Neural progenitor cell (in vitro differentiated cells): ENCODE data around the gene ATP11C. TPM values are rescaled to one million over a fixed set of nuclear protein-coding genes. Genes with fewer than 3 reads are reported as not detected.
"Not testable (repeated sequence)": the region's sequence is repeated elsewhere in the genome, so short reads cannot be mapped to it uniquely, and the experiment has no call there.

ENCODE experiments used
- DNase-seq: peaks from one replicate; pipeline ENCODE4 v3.0.0-alpha.2; 2016; ENCODE audit warnings: low spot score
- H2AFZ ChIP-seq: fragments of 200-600 bp; sonication (generic); replicated peaks from 2 replicates; pipeline ENCODE4 v1.6.1; 2016; ENCODE audit warnings: antibody characterized with exemption
- H3F3A ChIP-seq: fragments of 200-600 bp; sonication (generic); 2 replicates; pipeline ENCODE4 v1.6.1; 2016; ENCODE audit warnings: antibody characterized with exemption, low read depth
- H3K27ac ChIP-seq: fragments of 200-600 bp; sonication (generic); 2 replicates; pipeline ENCODE4 v1.5.1; 2016; ENCODE audit warnings: mild to moderate bottlenecking
- H3K27me3 ChIP-seq: fragments of 200-600 bp; sonication (generic); 2 replicates; pipeline ENCODE4 v1.6.1; 2016; ENCODE audit warnings: mild to moderate bottlenecking, moderate library complexity
- H3K36me3 ChIP-seq: fragments of 200-600 bp; sonication (generic); 2 replicates; pipeline ENCODE4 v1.5.1; 2016
- H3K4me1 ChIP-seq: fragments of 200-600 bp; sonication (generic); 2 replicates; pipeline ENCODE4 v1.6.1; 2016; ENCODE audit warnings: mixed run types
- H3K4me2 ChIP-seq: fragments of 200-600 bp; sonication (generic); 2 replicates; pipeline ENCODE4 v1.6.1; 2016
- H3K4me3 ChIP-seq: fragments of 200-600 bp; sonication (generic); 2 replicates; pipeline ENCODE4 v1.5.1; 2016
- H3K79me2 ChIP-seq: fragments of 200-600 bp; sonication (generic); 2 replicates; pipeline ENCODE4 v1.6.1; 2016; ENCODE audit warnings: low read depth
- H3K9ac ChIP-seq: fragments of 200-600 bp; sonication (generic); 2 replicates; pipeline ENCODE4 v1.6.1; 2016
- H3K9me3 ChIP-seq: fragments of 200-600 bp; sonication (generic); 2 replicates; pipeline ENCODE4 v1.5.1; 2016; ENCODE audit warnings: low read depth
- H4K20me1 ChIP-seq: fragments of 200-600 bp; sonication (generic); 2 replicates; pipeline ENCODE4 v1.6.1; 2016; ENCODE audit warnings: low read depth
- H3K27ac Mint-ChIP-seq: 3 replicates; pipeline ENCODE4 v1.8.0; 2021; ENCODE audit warnings: mixed read lengths
- H3K27me3 Mint-ChIP-seq: 2 replicates; pipeline ENCODE4 v1.8.0; 2022; ENCODE audit warnings: low read depth, mild to moderate bottlenecking, inconsistent platforms, moderate library complexity, mixed read lengths; ENCODE audit not compliant: insufficient read depth
- H3K36me3 Mint-ChIP-seq: 3 replicates; pipeline ENCODE4 v1.8.0; 2021; ENCODE audit warnings: mixed read lengths
- H3K4me1 Mint-ChIP-seq: 3 replicates; pipeline ENCODE4 v1.8.0; 2021; ENCODE audit warnings: mixed read lengths
- H3K4me3 Mint-ChIP-seq: 3 replicates; pipeline ENCODE4 v1.8.0; 2021; ENCODE audit warnings: mild to moderate bottlenecking, moderate library complexity, mixed read lengths
- H3K9me3 Mint-ChIP-seq: 3 replicates; pipeline ENCODE4 v1.8.0; 2020; ENCODE audit warnings: mixed read lengths
- CTCF ChIP-seq: fragments of 200-600 bp; sonication (generic); IDR thresholded peaks from 2 replicates; pipeline ENCODE4 v1.5.1; 2017; ENCODE audit warnings: antibody characterized with exemption, mild to moderate bottlenecking
- EZH2 ChIP-seq: fragments of 200-600 bp; sonication (generic); IDR thresholded peaks from 2 replicates; pipeline ENCODE4 v1.6.1; 2017; ENCODE audit warnings: antibody characterized with exemption, mild to moderate bottlenecking, moderate library complexity
- EZH2phosphoT487 ChIP-seq: fragments of 200-600 bp; sonication (generic); IDR thresholded peaks from 2 replicates; pipeline ENCODE4 v1.6.1; 2017; ENCODE audit warnings: antibody characterized with exemption
- total RNA-seq: library from RNA; depleted of rRNA; stranded (reverse); fragments of >200 nt; gene quantifications from 2 replicates; pipeline ENCODE4 v1.2.3, GENCODE V29; 2015; ENCODE audit warnings: low replicate concordance

The ATP11C gene
- total RNA-seq, 1 donor from 2014 or later, result 68.0 TPM

DNA sequence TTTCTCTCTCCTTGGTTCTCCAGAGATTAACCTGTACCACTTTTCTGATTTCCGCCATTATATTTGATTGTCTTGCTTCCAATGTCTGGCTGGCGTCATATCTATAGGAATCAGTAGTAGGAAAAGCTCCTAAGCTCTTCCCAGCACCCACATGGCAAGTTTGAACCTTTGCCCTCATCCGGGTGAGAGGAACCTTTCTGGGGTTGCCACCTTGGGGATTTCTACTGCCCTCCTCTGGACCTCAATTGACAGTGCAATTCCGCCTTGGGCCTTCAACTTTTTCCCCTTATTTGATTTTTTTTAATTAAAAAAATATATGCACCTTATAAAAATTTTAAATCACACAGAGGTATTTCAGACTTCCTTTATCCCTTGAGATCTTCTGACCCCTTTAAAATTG lies 34.4 kb upstream of the ATP11C start:
- H3K27me3 Mint-ChIP-seq, result peaks cover 7% of the 10 kb centered on the region
- H3K4me3 ChIP-seq, result no peak overlapping the region
- peaks cover 15% of the 10 kb centered on the region for H3K27me3 ChIP-seq
- TF ChIP-seq EZH2, result no peak
- TF ChIP-seq EZH2phosphoT487, result no peak
- peak; percentile 44 for TF ChIP-seq CTCF
- H3K4me2 ChIP-seq, result no peak overlapping the region
- H3K36me3 ChIP-seq, result no peaks in the 10 kb centered on the region
- H4K20me1 ChIP-seq, result no peaks in the 10 kb centered on the region
- no peak overlapping the region for H3K9ac ChIP-seq
- no peaks in the 10 kb centered on the region for H3K4me1 Mint-ChIP-seq
- no peaks in the 10 kb centered on the region for H3K4me1 ChIP-seq
- H3K36me3 Mint-ChIP-seq, result no peaks in the 10 kb centered on the region
- H3K9me3 Mint-ChIP-seq, result peaks cover 4% of the 10 kb centered on the region
- H3K79me2 ChIP-seq, result no peaks in the 10 kb centered on the region
- DNase-seq, result peak; percentile 2
- no peaks in the 10 kb centered on the region for H3F3A ChIP-seq
- H3K9me3 ChIP-seq, result no peaks in the 10 kb centered on the region
- H3K4me3 Mint-ChIP-seq, result no peak overlapping the region
- no peak overlapping the region for H3K27ac ChIP-seq
- no peak overlapping the region for H2AFZ ChIP-seq
- no peak overlapping the region for H3K27ac Mint-ChIP-seq

DNA sequence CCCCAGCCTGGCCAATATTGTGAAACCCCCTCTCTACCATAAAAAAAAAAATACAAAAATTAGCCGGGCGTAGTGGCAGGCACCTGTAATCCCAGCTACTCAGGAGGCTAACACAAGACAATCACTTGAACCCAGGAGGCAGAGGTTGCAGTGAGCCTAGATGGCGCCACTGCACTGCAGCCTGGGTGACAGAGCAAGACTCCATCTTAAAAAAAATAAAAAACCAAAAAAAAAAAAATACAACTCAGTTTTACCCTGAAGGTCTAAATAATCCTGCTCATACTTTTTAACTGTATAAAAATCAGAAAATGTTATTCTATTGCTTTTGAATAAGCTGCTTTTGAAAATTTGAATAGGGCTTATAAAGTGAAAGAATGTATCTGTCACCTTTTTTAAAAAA lies 33.3 kb upstream of the ATP11C start:
- not testable (repeated sequence) for H2AFZ ChIP-seq, H3K36me3 Mint-ChIP-seq, H3K4me2 ChIP-seq, H3K9me3 ChIP-seq, H3K4me1 ChIP-seq, DNase-seq, H3K4me1 Mint-ChIP-seq, H3K36me3 ChIP-seq, H3K27me3 ChIP-seq, H3K27ac Mint-ChIP-seq, H3K27ac ChIP-seq, H3F3A ChIP-seq, H4K20me1 ChIP-seq, H3K9me3 Mint-ChIP-seq, H3K27me3 Mint-ChIP-seq, H3K4me3 Mint-ChIP-seq, H3K4me3 ChIP-seq, H3K79me2 ChIP-seq, H3K9ac ChIP-seq
- peak; percentile 46 for TF ChIP-seq CTCF

GRCh38 chrX:139965421-139965820 lies 32.6 kb upstream of the ATP11C start, which contains the start of gene CXorf66:
CXorf66 (minus strand) TSS chrX:139965521; CDS start chrX:139965496, 25 bp downstream.
- H4K20me1 ChIP-seq, result no peaks in the 10 kb centered on the region
- Mint-ChIP-seq H3K36me3 (no peaks in the 10 kb centered on the region), H3K27ac (no peak within 1 kb of the TSS), H3K4me3 (no peak within 1 kb of the TSS), H3K27me3 (peaks cover 7% of the 10 kb centered on the region), H3K4me1 (no peaks in the 10 kb centered on the region), H3K9me3 (peaks cover 4% of the 10 kb centered on the region)
- H3K9ac ChIP-seq, result no peak within 1 kb of the TSS
- H3K9me3 ChIP-seq, result no peaks in the 10 kb centered on the region
- H3K27ac ChIP-seq, result no peak within 1 kb of the TSS
- H3K4me1 ChIP-seq, result no peaks in the 10 kb centered on the region
- H2AFZ ChIP-seq, result no peak within 1 kb of the TSS
- DNase-seq, result no peak
- H3K4me3 ChIP-seq, result no peak within 1 kb of the TSS
- H3K27me3 ChIP-seq, result peaks cover 3% of the 10 kb centered on the region
- H3F3A ChIP-seq, result no peaks in the 10 kb centered on the region
- no peaks in the 10 kb centered on the region for H3K36me3 ChIP-seq
- TF ChIP-seq CTCF, result no peak
- no peak for TF ChIP-seq EZH2
- no peak for TF ChIP-seq EZH2phosphoT487
- H3K79me2 ChIP-seq, result no peaks in the 10 kb centered on the region
- no peak within 1 kb of the TSS for H3K4me2 ChIP-seq

GRCh38 chrX:139961091-139961490 lies 28.2 kb upstream of the ATP11C start:
- not testable (repeated sequence) for H3K36me3 Mint-ChIP-seq, H3K4me3 Mint-ChIP-seq

More at GRCh38 chrX:139961091-139961490, 28.2 kb upstream of the ATP11C start:
- not testable (repeated sequence) for H3K4me1 ChIP-seq, H3K27ac ChIP-seq, H3K4me1 Mint-ChIP-seq, H3K9me3 ChIP-seq, H3K27me3 ChIP-seq, H3K36me3 ChIP-seq, H3K79me2 ChIP-seq, H2AFZ ChIP-seq, H3K9ac ChIP-seq, H3K4me2 ChIP-seq, H4K20me1 ChIP-seq, H3K4me3 ChIP-seq, H3F3A ChIP-seq, H3K27me3 Mint-ChIP-seq, H3K9me3 Mint-ChIP-seq, DNase-seq, H3K27ac Mint-ChIP-seq
